Upper lobe of left lung (tissue), 6 donors: ENCODE data around the gene AFAP1. TPM values are rescaled to one million over a fixed set of nuclear protein-coding genes. Genes with fewer than 3 reads are reported as not detected.
A peak's percentile ranks its signal among the peaks of the same experiment; 100 is the strongest.

Source experiments
- ATAC-seq, 2 donors: fragments of 200-7000 bp; cut with Tn5 transposase; one replicate each; pipeline ENCODE4 v1.9.1; 2022; ENCODE audit warnings: mild to moderate bottlenecking in 2 of 2, moderate library complexity in 2 of 2; ENCODE audit not compliant: low FRiP score in 2 of 2
- DNase-seq, 2 donors: peaks; one replicate each; pipeline ENCODE4 v3.0.0-alpha.2; 2019 to 2020
- H3K27ac ChIP-seq, 4 donors: fragments of 200-600 bp; sonication (generic); one replicate each; pipeline ENCODE4 v1.5.1; 2016 to 2019
- H3K27me3 ChIP-seq, 4 donors: fragments of 200-600 bp; sonication (generic); one replicate each; pipeline ENCODE4 v1.5.1; 2017 to 2019
- H3K36me3 ChIP-seq, 4 donors: fragments of 200-600 bp; sonication (generic); one replicate each; pipeline ENCODE4 v1.5.1; 2016 to 2019
- H3K4me1 ChIP-seq, 4 donors: fragments of 200-600 bp; sonication (generic); one replicate each; pipeline ENCODE4 v1.5.1; 2018 to 2019
- H3K4me3 ChIP-seq, 4 donors: fragments of 200-600 bp; sonication (generic); one replicate each; pipeline ENCODE4 v1.5.1; 2017 to 2019; ENCODE audit warnings: mild to moderate bottlenecking in 2 of 4, moderate library complexity in 1 of 4
- H3K9me3 ChIP-seq, 4 donors: fragments of 200-600 bp; sonication (generic); one replicate each; pipeline ENCODE4 v1.5.1; 2018 to 2019
- EP300 ChIP-seq, 4 donors: sonication (generic); formaldehyde crosslinking; IDR thresholded peaks; one replicate each; pipeline ENCODE4 v1.5.1; 2017; ENCODE audit warnings: antibody characterized with exemption in 4 of 4, control low read depth in 2 of 4
- POLR2A ChIP-seq, 4 donors: fragments of 450-650 bp; IDR thresholded peaks; one replicate each; pipeline ENCODE4 v1.5.1; 2016 to 2017; ENCODE audit warnings: antibody characterized with exemption in 4 of 4, mild to moderate bottlenecking in 2 of 4
- POLR2AphosphoS5 ChIP-seq, 2 donors: sonication (generic); formaldehyde crosslinking; IDR thresholded peaks; one replicate each; pipeline ENCODE4 v1.5.1; 2017; ENCODE audit warnings: antibody characterized with exemption in 2 of 2
- WGBS, 2 donors: methylation state at CpG; one replicate each; pipeline ENCODE4 v1.1.5; 2017 to 2018; 5-methylcytosine and 5-hydroxymethylcytosine counted together
- total RNA-seq, 6 donors: library from RNA; depleted of rRNA in 4 of 6; stranded (reverse); fragments of >200 nt in 4 of 6; gene quantifications; one replicate each; pipeline versions ENCODE4 v1.1.0 to v1.2.1, GENCODE V29; 2016 to 2021
- TF ChIP-seq, protein P1 (sequence below), 6 experiments: fragments of 450-650 bp in 4 of 6; fragments of 200-600 bp in 2 of 6; sonication (generic) in 2 of 6; IDR thresholded peaks; one replicate each; pipeline ENCODE4 v1.5.1; 2016 to 2019; ENCODE audit warnings: antibody characterized with exemption in 6 of 6
- donor health status: DM: no; HTN: no; CAD: no; lungs with moderate emphysema.
- donor health status: DM: no; HTN: yes; CAD: no; lungs with severe emphysema.

Gene AFAP1
- total RNA-seq, 6 donors from 2014 or later = 10.9 to 26.7 (median 19.2) TPM

DNA sequence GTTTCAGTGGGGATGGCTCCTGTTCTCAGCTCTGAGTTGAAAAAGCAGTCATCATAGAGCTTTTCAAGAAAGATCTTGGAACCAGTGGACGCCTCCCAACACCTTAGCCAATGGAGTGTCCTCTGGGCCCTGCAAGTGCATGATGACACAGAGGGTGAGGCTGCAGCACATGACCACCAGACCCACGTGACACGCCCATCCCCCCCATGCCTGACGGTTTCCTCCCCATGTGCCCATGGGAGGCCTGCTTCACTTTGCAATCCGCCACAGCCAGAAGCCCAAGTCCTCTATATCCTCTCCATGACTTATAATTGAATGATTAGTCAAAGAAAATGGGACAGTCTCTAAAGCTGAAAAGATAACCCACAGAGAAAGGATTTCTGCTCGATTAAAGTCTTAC, 187.0 kb downstream of the AFAP1 start:
- H3K9me3 ChIP-seq = no peaks in the 10 kb centered on the region
- no peak for TF ChIP-seq POLR2A (IDR thresholded peaks at IDR 0.05)
- peaks cover 0 to 10% (median 0%) of the 10 kb centered on the region in 4 donors for H3K4me1 ChIP-seq
- H3K27ac ChIP-seq = no peak overlapping the region
- no peak overlapping the region for H3K4me3 ChIP-seq
- H3K27me3 ChIP-seq = no peaks in the 10 kb centered on the region
- WGBS, 2 donors = 82 to 93% methylated on average over 6 of the region's 6 CpGs
- H3K36me3 ChIP-seq = no peaks in the 10 kb centered on the region
- DNase-seq (no peak), ATAC-seq (no peak)

DNA sequence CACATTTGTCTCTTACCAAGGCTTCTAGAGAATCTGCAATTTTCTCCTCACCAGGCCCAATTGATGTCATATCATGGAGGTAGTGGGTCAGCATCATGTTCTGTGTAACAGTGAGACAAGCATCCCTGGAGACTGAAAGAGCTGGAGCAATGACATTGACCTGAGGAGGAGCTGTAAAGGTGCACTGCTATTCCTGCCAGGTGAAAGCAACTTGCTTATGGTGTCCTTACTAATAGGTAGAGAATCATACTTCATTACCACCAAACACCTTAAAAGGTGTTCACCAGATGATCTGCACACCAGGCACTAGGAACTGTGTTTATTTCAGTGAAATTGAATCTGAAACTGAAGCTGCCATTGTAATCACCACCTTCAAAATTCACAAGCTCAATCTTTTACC, 188.7 kb downstream of the AFAP1 start:
- Histone ChIP-seq H3K27me3 (no peaks in the 10 kb centered on the region), H3K4me3 (no peak overlapping the region), H3K9me3 (no peaks in the 10 kb centered on the region), H3K36me3 (no peaks in the 10 kb centered on the region), H3K4me1 (peaks cover 0 to 10% (median 0%) of the 10 kb centered on the region in 4 donors), H3K27ac (peak overlapping the region in 1 of 4 donors; percentile 40)
- ATAC-seq (no peak), DNase-seq (no peak)
- no peak for TF ChIP-seq EP300 (IDR thresholded peaks at IDR 0.05)
- no peak for TF ChIP-seq POLR2AphosphoS5 (IDR thresholded peaks at IDR 0.05)
- no peak for TF ChIP-seq POLR2A (IDR thresholded peaks at IDR 0.05)
- TF ChIP-seq, protein P1, sequence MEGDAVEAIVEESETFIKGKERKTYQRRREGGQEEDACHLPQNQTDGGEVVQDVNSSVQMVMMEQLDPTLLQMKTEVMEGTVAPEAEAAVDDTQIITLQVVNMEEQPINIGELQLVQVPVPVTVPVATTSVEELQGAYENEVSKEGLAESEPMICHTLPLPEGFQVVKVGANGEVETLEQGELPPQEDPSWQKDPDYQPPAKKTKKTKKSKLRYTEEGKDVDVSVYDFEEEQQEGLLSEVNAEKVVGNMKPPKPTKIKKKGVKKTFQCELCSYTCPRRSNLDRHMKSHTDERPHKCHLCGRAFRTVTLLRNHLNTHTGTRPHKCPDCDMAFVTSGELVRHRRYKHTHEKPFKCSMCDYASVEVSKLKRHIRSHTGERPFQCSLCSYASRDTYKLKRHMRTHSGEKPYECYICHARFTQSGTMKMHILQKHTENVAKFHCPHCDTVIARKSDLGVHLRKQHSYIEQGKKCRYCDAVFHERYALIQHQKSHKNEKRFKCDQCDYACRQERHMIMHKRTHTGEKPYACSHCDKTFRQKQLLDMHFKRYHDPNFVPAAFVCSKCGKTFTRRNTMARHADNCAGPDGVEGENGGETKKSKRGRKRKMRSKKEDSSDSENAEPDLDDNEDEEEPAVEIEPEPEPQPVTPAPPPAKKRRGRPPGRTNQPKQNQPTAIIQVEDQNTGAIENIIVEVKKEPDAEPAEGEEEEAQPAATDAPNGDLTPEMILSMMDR (IDR thresholded peaks at IDR 0.05) = no peak

GRCh38 chr4:7750523-7750922, 189.1 kb downstream of the AFAP1 start:
- 56 to 70% methylated on average over 6 of the region's 6 CpGs for WGBS, 2 donors
- no peak overlapping the region for H3K4me3 ChIP-seq
- peaks cover 0 to 10% (median 0%) of the 10 kb centered on the region in 4 donors for H3K4me1 ChIP-seq
- peak in 1 of 2 donors; percentile 72 for DNase-seq
- no peaks in the 10 kb centered on the region for H3K9me3 ChIP-seq
- peak overlapping the region in 2 of 4 donors; percentile 2 to 40 for H3K27ac ChIP-seq
- H3K27me3 ChIP-seq = no peaks in the 10 kb centered on the region
- H3K36me3 ChIP-seq = no peaks in the 10 kb centered on the region
- ATAC-seq = peak in 1 of 2 donors; percentile 40
- TF ChIP-seq POLR2A (IDR thresholded peaks at IDR 0.05) (no peak), POLR2AphosphoS5 (IDR thresholded peaks at IDR 0.05) (no peak), EP300 (IDR thresholded peaks at IDR 0.05) (no peak)
- TF ChIP-seq, protein P1 (IDR thresholded peaks at IDR 0.05) = no peak

DNA sequence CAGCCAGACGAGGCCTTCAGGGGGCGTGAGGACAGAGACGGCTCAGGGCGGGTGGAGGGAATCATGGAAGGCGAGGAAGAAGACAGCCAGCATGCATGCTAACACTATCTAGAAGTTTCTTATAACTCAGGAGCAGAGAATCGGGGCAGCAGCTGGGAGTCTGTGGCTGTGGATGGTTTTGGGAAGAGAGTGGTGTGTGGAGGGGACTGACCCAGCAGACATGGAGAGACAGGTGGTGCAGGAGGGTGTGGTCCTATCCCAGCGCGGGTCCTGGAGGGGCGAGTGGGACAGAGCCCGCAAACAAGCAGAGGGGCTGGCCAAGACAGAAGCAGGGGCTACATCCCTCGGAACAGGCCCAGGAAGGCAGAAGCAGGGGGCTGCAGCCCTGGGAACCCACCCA, 192.1 kb downstream of the AFAP1 start:
- ATAC-seq (no peak), DNase-seq (no peak)
- Histone ChIP-seq H3K36me3 (no peaks in the 10 kb centered on the region), H3K27ac (no peak overlapping the region), H3K4me1 (peaks cover 0 to 10% (median 8%) of the 10 kb centered on the region in 4 donors), H3K27me3 (no peaks in the 10 kb centered on the region), H3K4me3 (no peak overlapping the region), H3K9me3 (no peaks in the 10 kb centered on the region)
- no peak for TF ChIP-seq POLR2A (IDR thresholded peaks at IDR 0.05)
- TF ChIP-seq, protein P1 (IDR thresholded peaks at IDR 0.05) = no peak
- no peak for TF ChIP-seq EP300 (IDR thresholded peaks at IDR 0.05)
- no peak for TF ChIP-seq POLR2AphosphoS5 (IDR thresholded peaks at IDR 0.05)
- 94 to 95% methylated on average over 11 of the region's 11 CpGs for WGBS, 2 donors

DNA sequence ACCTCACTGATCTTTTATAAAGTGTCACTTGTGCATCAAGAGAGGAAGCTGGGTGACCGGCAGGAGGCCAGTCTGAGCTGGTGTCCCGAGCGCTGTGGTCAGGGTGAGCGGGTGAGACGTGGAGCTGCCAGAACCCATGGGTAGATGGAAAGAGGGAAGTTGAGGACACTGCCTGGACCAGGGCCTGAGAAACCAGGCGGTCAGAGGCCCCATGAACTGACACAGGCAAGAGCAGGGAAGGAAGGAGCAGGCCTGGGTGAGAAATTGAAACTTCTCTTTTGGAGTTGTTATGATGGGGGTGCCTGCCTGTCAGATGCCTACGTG, 192.6 kb downstream of the AFAP1 start:
- no peak overlapping the region for H3K4me3 ChIP-seq
- H3K9me3 ChIP-seq = no peaks in the 10 kb centered on the region
- no peak overlapping the region for H3K27ac ChIP-seq
- WGBS, 2 donors = 79 to 93% methylated on average over 7 of the region's 7 CpGs
- H3K27me3 ChIP-seq = no peaks in the 10 kb centered on the region
- DNase-seq (no peak), ATAC-seq (peak in 1 of 2 donors; percentile 67)
- peaks cover 0 to 10% (median 8%) of the 10 kb centered on the region in 4 donors for H3K4me1 ChIP-seq
- TF ChIP-seq, protein P1 (IDR thresholded peaks at IDR 0.05) = no peak
- TF ChIP-seq EP300 (IDR thresholded peaks at IDR 0.05) = no peak
- TF ChIP-seq POLR2AphosphoS5 (IDR thresholded peaks at IDR 0.05) = no peak
- TF ChIP-seq POLR2A (IDR thresholded peaks at IDR 0.05) = no peak
- H3K36me3 ChIP-seq = no peaks in the 10 kb centered on the region
